Kidney (tissue), 14 donors: ENCODE data around the gene WWC1. TPM values are rescaled to one million over a fixed set of nuclear protein-coding genes. Genes with fewer than 3 reads are reported as not detected.

Experiments
- DNase-seq, 5 donors: peaks; one replicate each; pipeline ENCODE4 v3.0.0-alpha.2; 2013 to 2020
- FAIRE-seq: peaks from 2 replicates; lab custom pipeline; 2012; peaks lifted over from hg19 to GRCh38; lab: Jason Lieb, UNC
- H3K27ac ChIP-seq, 2 donors: one replicate each; pipeline ENCODE4 v1.7.0; 2013; ENCODE audit warnings: low read depth in 2 of 2, low read length in 2 of 2, inconsistent platforms in 1 of 2
- H3K27me3 ChIP-seq: one replicate; pipeline ENCODE4 v1.7.1; 2013; ENCODE audit warnings: low read length, inconsistent platforms; ENCODE audit not compliant: control insufficient read depth, insufficient read depth
- H3K36me3 ChIP-seq, 3 donors: one replicate each; pipeline versions ENCODE4 v1.7.0 to v1.7.1; 2013; ENCODE audit warnings: low read length in 3 of 3, control low read depth in 1 of 3, inconsistent platforms in 1 of 3; ENCODE audit not compliant: insufficient read depth in 3 of 3, control insufficient read depth in 2 of 3
- H3K4me1 ChIP-seq, 3 donors: one replicate each; pipeline versions ENCODE4 v1.7.0 to v1.7.1; 2013; ENCODE audit warnings: low read length in 3 of 3, inconsistent platforms in 1 of 3, low read depth in 1 of 3; ENCODE audit not compliant: control insufficient read depth in 2 of 3, insufficient read depth in 2 of 3
- H3K4me3 ChIP-seq, 3 donors: one replicate each; pipeline versions ENCODE4 v1.7.0 to v1.8.1; 2013; ENCODE audit warnings: low read length in 3 of 3, control low read depth in 1 of 3, inconsistent platforms in 1 of 3
- H3K9ac ChIP-seq, 3 donors: one replicate each; pipeline versions ENCODE4 v1.7.0 to v1.7.1; 2013; ENCODE audit warnings: low read length in 3 of 3, control low read depth in 1 of 3, inconsistent platforms in 1 of 3
- H3K9me3 ChIP-seq, 3 donors: one replicate each; pipeline versions ENCODE4 v1.7.0 to v1.7.1; 2013; ENCODE audit warnings: low read length in 3 of 3, control low read depth in 1 of 3, inconsistent platforms in 1 of 3; ENCODE audit not compliant: control insufficient read depth in 2 of 3, insufficient read depth in 1 of 3
- CTCF ChIP-seq: IDR thresholded peaks from 3 replicates; pipeline ENCODE4 v1.5.1; 2012; ENCODE audit warnings: mild to moderate bottlenecking, moderate library complexity, borderline replicate concordance; ENCODE audit not compliant: insufficient read depth; ENCODE audit errors: extremely low read depth
- intact Hi-C: fragments of 100-400 bp; cut with DNase I; formaldehyde crosslinking; loops from one replicate; pipeline ENCODE4 v1.11.1; 2022
- polyA plus RNA-seq: library from polyadenylated mRNA; stranded (reverse); fragments of 350-450 nt; fragmentation: Illumina TruSeq; extraction: RNeasy Lipid Tissue Mini Kit (QIAGEN cat#74804); gene quantifications from one replicate; pipeline ENCODE4 v1.2.3, GENCODE V29; 2014; ENCODE audit warnings: low read depth, low replicate concordance; ENCODE audit not compliant: insufficient read depth
- total RNA-seq: library from RNA; stranded (reverse); fragmentation: NEBNext Ultra II Directional; extraction: Animal tissue kit (Norgen Biotek cat#: 25700); gene quantifications from one replicate; pipeline ENCODE4 v1.2.1, GENCODE V29; 2021
- donor health status: control.
- donor health status: control.
- donor health status: control.
- donor health status: control.
- donor health status: control.
- donor health status: DM: yes; HTN: yes; CAD: no.
- donor health status: Normal renal cell carcinoma (clear cell type).

WWC1 gene
- total and polyA plus RNA-seq, 2 donors from 2014 or later = 74.4 to 174 TPM

- H3K9ac ChIP-seq = no peak overlapping the region
- no peaks in the 10 kb centered on the region for H3K36me3 ChIP-seq
- no peaks in the 10 kb centered on the region for H3K9me3 ChIP-seq
- no peak overlapping the region for H3K4me3 ChIP-seq
- TF ChIP-seq CTCF = no peak
- H3K4me1 ChIP-seq = peaks cover 0 to 6% (median 0%) of the 10 kb centered on the region in 3 donors
- no peak for FAIRE-seq
- DNase-seq = no peak
- H3K27ac ChIP-seq = no peak overlapping the region
- no peaks in the 10 kb centered on the region for H3K27me3 ChIP-seq
- intact Hi-C loops = no loop called here
These were observed 30.2 kb upstream of the WWC1 start for GRCh38 chr5:168261227-168261571.

GRCh38 chr5:168262042-168262743 lies 29.3 kb upstream of the WWC1 start:
- intact Hi-C loops = no loop called here
- H3K27me3 ChIP-seq = no peaks in the 10 kb centered on the region
- peaks cover 0 to 6% (median 0%) of the 10 kb centered on the region in 3 donors for H3K4me1 ChIP-seq
- no peak for TF ChIP-seq CTCF
- no peaks in the 10 kb centered on the region for H3K36me3 ChIP-seq
- H3K9ac ChIP-seq = no peak overlapping the region
- no peak overlapping the region for H3K27ac ChIP-seq
- DNase-seq (no peak), FAIRE-seq (no peak)
- H3K4me3 ChIP-seq = no peak overlapping the region
- H3K9me3 ChIP-seq = no peaks in the 10 kb centered on the region

- H3K36me3 ChIP-seq = no peaks in the 10 kb centered on the region
- no peak for DNase-seq
- FAIRE-seq = no peak
These were observed 28.3 kb upstream of the WWC1 start for GRCh38 chr5:168263121-168263520.

More at GRCh38 chr5:168263121-168263520, 28.3 kb upstream of the WWC1 start:
- Histone ChIP-seq H3K9ac (no peak overlapping the region), H3K9me3 (no peaks in the 10 kb centered on the region), H3K4me1 (peaks cover 0 to 6% (median 0%) of the 10 kb centered on the region in 3 donors), H3K4me3 (no peak overlapping the region), H3K27ac (no peak overlapping the region), H3K27me3 (no peaks in the 10 kb centered on the region)
- TF ChIP-seq CTCF = no peak
- intact Hi-C loops = no loop called here
